HG03460 (cell line): ENCODE data around the gene IL13.

Experiments used
- ATAC-seq: cut with Tn5 transposase; IDR thresholded peaks from one replicate; pipeline ENCODE4 v1.9.1; 2021; ENCODE audit not compliant: unreplicated experiment

IL13 gene

GRCh38 chr5:132669966-132670882 is 12.3 kb downstream of the IL13 start:
- ATAC-seq, result no peak

DNA sequence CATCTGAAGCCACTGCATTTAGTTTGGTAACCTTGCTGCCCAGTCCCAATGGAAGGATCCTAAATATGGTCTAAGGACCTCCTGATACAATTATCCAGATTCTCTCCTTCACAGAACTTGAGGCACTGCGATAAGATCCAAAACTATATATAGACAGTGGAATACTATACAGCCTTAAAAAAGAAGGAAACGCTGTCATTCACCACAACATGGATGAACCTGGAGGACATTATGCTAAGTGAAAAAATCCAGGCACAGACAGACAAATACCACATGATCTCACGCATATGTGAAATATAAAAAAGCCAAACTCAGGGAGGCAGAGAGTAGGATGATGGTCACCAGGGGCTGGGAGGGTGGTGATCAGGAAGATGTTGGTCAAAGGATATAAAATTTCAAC is 13.0 kb downstream of the IL13 start:
- no peak for ATAC-seq

DNA sequence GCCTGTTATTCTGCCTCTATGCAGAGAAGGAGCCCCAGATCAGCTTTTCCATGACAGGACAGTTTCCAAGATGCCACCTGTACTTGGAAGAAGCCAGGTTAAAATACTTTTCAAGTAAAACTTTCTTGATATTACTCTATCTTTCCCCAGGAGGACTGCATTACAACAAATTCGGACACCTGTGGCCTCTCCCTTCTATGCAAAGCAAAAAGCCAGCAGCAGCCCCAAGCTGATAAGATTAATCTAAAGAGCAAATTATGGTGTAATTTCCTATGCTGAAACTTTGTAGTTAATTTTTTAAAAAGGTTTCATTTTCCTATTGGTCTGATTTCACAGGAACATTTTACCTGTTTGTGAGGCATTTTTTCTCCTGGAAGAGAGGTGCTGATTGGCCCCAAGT is 15.5 kb downstream of the IL13 start:
- no peak for ATAC-seq

- no peak for ATAC-seq
Measured at GRCh38 chr5:132673939-132674630, 16.1 kb downstream of the IL13 start, which contains the start of gene IL4. IL4 (plus strand) TSS chr5:132673989; CDS start chr5:132674051, 62 bp downstream.

DNA sequence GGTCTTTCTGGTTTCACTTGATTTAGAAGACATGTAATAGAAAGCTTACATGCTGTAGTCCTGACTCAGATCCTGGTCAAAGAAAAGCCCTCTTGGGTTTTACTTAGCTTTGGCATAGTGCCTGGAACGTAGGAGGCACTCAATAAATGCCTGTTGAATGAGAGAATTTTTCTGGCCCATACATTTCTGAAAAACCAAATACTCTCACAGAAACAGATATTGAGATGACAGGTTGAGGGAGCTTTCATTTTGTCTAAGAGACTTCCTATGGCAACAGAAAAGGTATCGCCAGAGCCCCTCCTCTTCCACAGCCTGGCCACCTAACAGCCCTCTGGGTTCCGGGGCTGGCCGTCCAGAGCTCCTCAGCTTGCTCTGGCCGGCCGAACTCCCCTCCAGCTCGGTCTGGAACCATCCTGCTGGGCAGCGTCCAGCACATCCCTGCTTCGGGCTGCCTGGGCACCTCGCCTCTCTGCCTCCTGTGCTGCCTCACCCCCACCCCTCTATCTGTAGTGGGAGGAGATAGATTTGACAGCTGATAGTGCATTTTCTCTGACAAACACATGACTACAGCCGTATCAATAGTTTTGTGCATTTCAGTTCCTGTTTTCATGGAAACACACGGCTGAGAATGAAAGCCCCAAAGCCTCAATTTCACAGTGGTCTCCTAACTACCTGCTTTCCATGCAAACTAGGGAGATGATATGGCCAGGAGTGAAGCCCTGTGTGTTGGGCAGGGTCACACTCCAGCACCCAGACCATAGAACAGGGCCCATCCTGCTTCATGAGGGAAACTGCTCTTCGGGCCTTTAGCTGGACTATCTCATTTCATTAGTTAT is 16.9 kb downstream of the IL13 start:
- ATAC-seq, result peak; percentile 80

GRCh38 chr5:132675936-132676689 is 18.1 kb downstream of the IL13 start:
- ATAC-seq, result no peak

DNA sequence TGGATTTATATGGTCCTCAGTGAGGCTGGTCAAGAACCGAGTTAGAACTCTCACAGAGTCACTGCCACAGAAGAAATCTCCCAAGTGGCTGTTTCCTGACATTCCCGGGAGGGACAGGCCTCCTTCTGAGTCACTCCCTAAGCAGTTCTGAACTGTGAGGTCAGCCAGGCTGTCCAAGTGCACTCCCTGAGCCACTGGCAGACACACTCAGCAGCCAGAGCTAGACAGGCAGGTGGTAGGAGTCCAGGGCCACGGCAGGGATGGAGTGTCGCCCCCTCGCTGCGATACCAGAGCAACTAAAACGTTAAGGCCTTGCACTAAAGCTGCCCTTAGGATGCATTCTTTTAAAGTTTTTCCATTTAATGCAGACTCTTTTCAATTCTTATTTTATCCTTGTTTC is 19.2 kb downstream of the IL13 start:
- no peak for ATAC-seq

DNA sequence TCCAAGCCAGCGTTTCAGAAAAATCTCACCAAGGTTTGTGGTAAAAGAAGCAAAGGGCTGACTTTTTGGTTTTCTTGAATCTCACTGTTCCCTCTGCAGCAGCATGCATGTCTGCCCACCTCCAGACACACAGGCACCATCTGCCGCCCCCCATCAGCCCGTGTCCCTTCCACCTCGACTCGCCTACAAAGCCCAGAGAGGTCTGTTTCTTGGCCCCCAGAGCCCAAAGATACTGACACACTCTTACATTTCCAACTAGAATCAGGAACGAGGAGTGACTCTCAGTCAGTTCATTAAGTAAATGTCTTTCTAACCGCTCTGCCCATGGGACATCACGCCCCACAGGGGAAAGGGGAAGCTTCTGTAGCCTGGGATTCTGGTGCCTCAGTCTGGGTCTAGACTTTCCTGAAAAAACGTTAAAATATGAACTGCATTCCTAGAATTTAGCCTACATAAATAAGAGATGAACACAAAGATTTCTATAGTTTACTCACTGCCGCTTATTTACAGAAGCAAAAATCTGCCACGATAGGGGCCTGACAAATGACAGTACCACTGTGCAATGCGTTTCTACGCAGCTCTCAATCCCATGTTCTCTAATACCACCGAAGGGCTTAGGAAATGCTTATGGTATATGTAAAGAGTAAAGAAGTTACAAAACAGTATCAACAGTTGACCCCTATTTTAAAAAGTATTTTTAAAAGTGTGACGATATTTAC is 19.9 kb downstream of the IL13 start:
- ATAC-seq, result no peak

DNA sequence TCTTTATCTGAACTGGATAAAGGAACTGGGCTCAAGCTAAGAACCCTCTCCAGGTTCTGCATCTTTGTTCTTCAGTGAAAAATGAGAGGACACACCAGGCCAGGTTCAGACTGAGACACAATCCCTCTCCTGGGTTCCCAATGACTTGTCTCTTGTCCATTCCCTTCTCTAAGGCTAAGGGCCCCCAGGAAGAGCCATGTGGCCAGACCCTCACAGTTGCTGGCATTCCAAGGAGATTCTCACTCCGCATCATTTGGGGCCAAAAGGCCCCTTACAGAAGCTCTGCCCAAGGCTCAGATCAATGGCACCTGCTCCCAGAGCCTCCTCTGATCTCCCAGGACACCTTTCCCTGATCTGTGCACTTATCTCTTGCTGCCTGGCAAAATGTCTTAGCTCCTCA is 20.8 kb downstream of the IL13 start:
- no peak for ATAC-seq

DNA sequence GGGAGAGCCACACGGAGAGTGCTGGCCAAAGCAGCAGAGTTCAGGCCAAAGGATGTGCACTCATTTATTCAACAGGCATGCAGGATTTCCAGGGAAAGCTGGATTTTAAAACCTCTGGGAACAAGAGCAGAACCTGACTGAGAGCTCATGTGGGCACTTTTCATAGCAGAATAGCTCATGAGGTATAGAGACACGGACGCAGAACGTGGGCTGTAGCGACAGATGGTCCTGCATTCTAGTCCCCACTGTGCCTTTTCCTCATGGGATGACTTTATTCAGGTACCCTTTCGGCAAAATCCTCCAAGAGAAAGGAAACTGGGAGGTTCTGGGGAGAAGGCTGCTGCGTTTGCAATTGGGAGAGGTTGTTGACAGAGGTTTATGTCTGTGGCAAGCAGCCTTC is 21.2 kb downstream of the IL13 start:
- ATAC-seq, result no peak

- no peak for ATAC-seq
Measured at GRCh38 chr5:132679717-132680380, 21.9 kb downstream of the IL13 start.

- no peak for ATAC-seq
Measured at GRCh38 chr5:132680780-132681475, 23.0 kb downstream of the IL13 start.

GRCh38 chr5:132681476-132681831 is 23.5 kb downstream of the IL13 start:
- no peak for ATAC-seq

- ATAC-seq, result no peak
Measured at GRCh38 chr5:132681983-132682382, 24.0 kb downstream of the IL13 start.

GRCh38 chr5:132684491-132684890 is 26.5 kb downstream of the IL13 start:
- no peak for ATAC-seq

DNA sequence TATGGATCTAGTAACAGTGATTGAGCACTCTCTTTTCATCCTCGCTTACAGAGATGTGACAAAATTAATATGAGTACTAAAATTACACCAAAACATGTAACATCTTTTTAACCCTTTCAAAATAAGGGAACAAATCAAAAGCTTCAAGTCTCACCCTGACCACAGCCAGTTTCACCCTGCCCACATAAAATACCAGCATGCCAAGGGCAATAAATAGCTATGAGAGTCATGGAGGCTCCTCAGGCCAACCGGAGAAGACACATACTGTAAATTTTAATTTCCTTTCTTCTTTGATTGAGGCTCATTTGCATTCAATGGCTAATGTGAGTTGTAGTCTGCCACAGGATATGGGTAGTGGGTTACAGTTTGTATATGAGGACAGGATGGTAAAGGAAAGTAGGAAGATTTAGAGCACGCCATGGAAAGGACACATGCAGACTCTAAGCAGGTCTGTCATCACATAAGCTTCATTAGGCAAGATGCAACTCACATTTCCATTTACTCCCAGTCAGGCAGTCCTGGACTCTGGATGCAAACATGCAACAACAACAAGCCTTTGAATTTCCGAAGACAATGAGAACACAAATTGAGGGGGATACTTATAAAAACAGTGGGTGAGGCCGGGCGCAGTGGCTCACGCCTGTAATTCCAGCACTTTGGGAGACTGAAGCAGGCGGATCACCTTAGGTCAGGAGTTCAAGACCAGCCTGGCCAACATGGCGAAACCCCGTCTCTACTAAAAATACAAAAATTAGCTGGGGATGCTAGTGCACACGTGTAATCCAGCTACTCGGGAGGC is 27.1 kb downstream of the IL13 start:
- no peak for ATAC-seq

GRCh38 chr5:132686193-132686592 is 28.2 kb downstream of the IL13 start:
- ATAC-seq, result no peak

DNA sequence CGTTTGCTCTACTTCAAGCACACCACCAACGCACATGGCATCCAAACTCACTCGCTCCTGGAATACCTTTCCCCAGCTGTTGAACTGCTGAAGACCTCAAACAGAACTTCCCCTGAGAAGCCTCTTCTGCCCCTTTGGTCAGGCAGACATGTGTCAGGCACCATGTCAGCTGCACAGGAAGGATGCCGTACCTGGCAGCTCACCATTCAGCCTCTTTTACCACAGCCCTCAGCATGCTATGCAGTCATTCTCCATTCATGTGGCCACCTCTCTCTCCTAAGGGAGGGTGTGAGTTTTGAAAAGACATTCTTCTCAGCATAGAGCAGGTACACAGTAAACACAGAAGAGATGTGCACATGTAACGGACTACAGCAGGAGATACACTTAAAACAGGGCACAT is 30.0 kb downstream of the IL13 start:
- no peak for ATAC-seq
